GM12875 (cell line): Measurements from ENCODE around the gene KLHL22.
A peak's percentile ranks its signal among the peaks of the same experiment; 100 is the strongest.

Experiments used
- H3K4me3 ChIP-seq: one replicate; pipeline ENCODE4 v1.5.1; 2011; ENCODE audit warnings: low read depth, low read length, control low read depth
- TF ChIP-seq, protein P1 (sequence below): IDR thresholded peaks from 2 replicates; pipeline ENCODE4 v1.5.1; 2011; ENCODE audit warnings: low read depth, mild to moderate bottlenecking, control low read depth, inconsistent platforms, low read length, moderate library complexity, borderline replicate concordance; ENCODE audit not compliant: insufficient read depth

The KLHL22 gene

GRCh38 chr22:20429254-20430100 is 66.1 kb downstream of the KLHL22 start:
- peak overlapping the region; percentile 51 for H3K4me3 ChIP-seq
- TF ChIP-seq, protein P1, sequence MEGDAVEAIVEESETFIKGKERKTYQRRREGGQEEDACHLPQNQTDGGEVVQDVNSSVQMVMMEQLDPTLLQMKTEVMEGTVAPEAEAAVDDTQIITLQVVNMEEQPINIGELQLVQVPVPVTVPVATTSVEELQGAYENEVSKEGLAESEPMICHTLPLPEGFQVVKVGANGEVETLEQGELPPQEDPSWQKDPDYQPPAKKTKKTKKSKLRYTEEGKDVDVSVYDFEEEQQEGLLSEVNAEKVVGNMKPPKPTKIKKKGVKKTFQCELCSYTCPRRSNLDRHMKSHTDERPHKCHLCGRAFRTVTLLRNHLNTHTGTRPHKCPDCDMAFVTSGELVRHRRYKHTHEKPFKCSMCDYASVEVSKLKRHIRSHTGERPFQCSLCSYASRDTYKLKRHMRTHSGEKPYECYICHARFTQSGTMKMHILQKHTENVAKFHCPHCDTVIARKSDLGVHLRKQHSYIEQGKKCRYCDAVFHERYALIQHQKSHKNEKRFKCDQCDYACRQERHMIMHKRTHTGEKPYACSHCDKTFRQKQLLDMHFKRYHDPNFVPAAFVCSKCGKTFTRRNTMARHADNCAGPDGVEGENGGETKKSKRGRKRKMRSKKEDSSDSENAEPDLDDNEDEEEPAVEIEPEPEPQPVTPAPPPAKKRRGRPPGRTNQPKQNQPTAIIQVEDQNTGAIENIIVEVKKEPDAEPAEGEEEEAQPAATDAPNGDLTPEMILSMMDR: no peak

DNA sequence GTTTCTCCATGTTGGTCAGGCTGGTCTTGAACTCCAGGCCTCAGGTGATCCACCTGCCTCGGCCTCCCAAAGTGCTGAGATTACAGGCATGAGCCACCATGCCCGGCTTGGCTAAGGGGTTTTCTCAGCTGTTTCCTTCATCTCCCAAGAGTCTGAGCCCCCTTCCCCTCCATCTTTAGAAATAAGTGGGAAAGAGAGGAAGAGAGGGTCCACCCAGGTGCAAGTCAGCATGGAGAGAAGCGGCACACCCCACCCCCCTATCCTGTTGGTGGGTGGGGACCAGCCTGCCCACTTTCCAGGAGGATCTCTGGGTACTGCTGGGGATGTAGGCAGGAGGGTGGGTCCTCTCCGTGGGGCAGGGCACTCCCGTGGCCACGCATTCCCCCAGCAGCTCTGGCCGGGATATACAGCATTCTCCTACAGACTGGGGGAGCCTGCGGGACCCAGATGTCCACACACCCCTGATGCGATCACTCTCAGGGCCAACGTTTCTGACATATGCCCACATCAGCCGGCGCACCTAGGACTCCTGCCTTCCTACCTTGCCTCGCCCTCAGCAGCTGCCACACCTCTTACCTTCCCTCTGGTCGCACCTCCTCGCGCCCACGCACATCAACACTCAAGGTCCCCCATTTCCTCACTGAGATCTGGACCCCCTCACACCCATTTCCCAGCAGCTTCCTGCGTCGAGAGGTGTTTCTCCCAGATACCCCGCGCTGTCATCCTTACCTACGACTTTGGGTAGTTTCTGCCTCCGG is 66.9 kb downstream of the KLHL22 start:
- peak overlapping the region; percentile 51 for H3K4me3 ChIP-seq
- TF ChIP-seq, protein P1: no peak

- TF ChIP-seq, protein P1: no peak
- no peak overlapping the region for H3K4me3 ChIP-seq
Observed at GRCh38 chr22:20427945-20428417, 67.6 kb downstream of the KLHL22 start.

- no peak overlapping the region for H3K4me3 ChIP-seq
- TF ChIP-seq, protein P1: no peak
Observed at GRCh38 chr22:20427104-20427944, 68.3 kb downstream of the KLHL22 start.

GRCh38 chr22:20426259-20426615 is 69.4 kb downstream of the KLHL22 start:
- TF ChIP-seq, protein P1: no peak
- no peak overlapping the region for H3K4me3 ChIP-seq

DNA sequence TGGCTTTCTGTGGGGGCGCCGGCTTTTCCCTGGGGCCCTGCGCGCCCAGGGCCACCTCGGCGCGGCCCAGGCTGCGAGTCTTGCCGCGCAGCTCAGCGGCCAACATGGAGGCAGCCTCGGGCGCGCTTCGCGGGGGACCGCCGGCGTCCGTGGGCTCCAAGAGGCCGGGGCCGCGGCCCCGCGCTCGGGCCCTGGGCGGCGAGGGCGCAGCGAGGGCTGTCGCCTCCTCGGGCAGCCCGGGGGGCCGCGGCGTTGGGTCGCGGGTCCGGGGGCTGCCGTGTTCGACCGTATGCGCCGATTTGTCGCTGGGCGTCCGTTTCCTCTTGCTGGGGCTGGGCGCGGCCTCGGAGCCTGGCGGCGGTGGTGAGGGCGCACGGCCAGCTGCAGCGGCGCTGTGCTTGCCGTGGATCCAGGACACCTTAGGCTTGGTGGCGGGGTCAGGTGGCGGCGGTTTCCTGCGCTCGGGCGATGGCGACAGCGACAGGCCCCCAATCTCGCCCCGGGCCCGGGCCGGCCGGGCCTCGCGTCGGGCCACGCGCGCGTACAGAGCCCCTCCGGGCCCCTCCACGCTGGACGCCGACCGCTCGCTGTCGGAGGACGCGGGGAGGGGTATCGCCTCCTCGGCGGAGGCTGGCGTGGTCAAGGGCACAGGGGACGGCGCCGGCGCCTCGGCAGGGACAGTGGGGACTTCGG is 69.9 kb downstream of the KLHL22 start:
- no peak overlapping the region for H3K4me3 ChIP-seq
- TF ChIP-seq, protein P1: no peak
